Cardiac muscle cell (in vitro differentiated cells and primary cell): Measurements from ENCODE around the gene PYCARD. TPM values are rescaled to one million over a fixed set of nuclear protein-coding genes. Genes with fewer than 3 reads are reported as not detected.
A peak's percentile ranks its signal among the peaks of the same experiment; 100 is the strongest.

ENCODE experiments used
- DNase-seq, 2 donors: peaks; one replicate each; pipeline versions ENCODE4 v3.0.0 to v3.0.0-alpha.2; 2010 to 2017; ENCODE audit warnings: low read depth in 1 of 2, low spot score in 1 of 2
- H3K27ac ChIP-seq: fragments of 200-600 bp; sonication (generic); 2 replicates; pipeline ENCODE4 v1.5.1; 2016
- H3K27me3 ChIP-seq: fragments of 200-600 bp; sonication (generic); 2 replicates; pipeline ENCODE4 v1.6.0; 2016; ENCODE audit warnings: control low read depth
- H3K36me3 ChIP-seq: fragments of 200-600 bp; sonication (generic); 2 replicates; pipeline ENCODE4 v1.5.1; 2016; ENCODE audit warnings: control low read depth
- H3K4me1 ChIP-seq: fragments of 200-600 bp; sonication (generic); 2 replicates; pipeline ENCODE4 v1.8.1; 2017; ENCODE audit warnings: low read depth, mild to moderate bottlenecking, mixed run types
- H3K4me3 ChIP-seq: fragments of 200-600 bp; sonication (generic); 2 replicates; pipeline ENCODE4 v1.5.1; 2016; ENCODE audit warnings: mild to moderate bottlenecking
- H3K9me3 ChIP-seq: fragments of 200-600 bp; sonication (generic); 2 replicates; pipeline ENCODE4 v1.5.1; 2017; ENCODE audit warnings: low read depth, mild to moderate bottlenecking, control low read depth
- polyA plus RNA-seq: library from polyadenylated mRNA; unstranded; fragments of >200 nt; fragmentation: Nextera tagmentation; extraction: Ambion mirVana; gene quantifications from 2 replicates; pipeline ENCODE4 v1.2.1, GENCODE V29; 2016
- total RNA-seq: library from RNA; depleted of rRNA; stranded (reverse); fragments of >200 nt; gene quantifications from 2 replicates; pipeline ENCODE4 v1.2.3, GENCODE V29; 2016
- TF ChIP-seq, protein P1 (sequence below): IDR thresholded peaks from 2 replicates; pipeline ENCODE4 v1.5.1; 2012; ENCODE audit warnings: low read depth, mild to moderate bottlenecking, low read length

Gene PYCARD
- total and polyA plus RNA-seq, 2 experiments from 2014 or later = 1.4 to 2.3 TPM

- Histone ChIP-seq H3K9me3 (no peaks in the 10 kb centered on the region), H3K27me3 (no peaks in the 10 kb centered on the region), H3K36me3 (peaks cover 73% of the 10 kb centered on the region), H3K27ac (no peak overlapping the region), H3K4me3 (no peak overlapping the region), H3K4me1 (peaks cover 16% of the 10 kb centered on the region)
- TF ChIP-seq, protein P1, sequence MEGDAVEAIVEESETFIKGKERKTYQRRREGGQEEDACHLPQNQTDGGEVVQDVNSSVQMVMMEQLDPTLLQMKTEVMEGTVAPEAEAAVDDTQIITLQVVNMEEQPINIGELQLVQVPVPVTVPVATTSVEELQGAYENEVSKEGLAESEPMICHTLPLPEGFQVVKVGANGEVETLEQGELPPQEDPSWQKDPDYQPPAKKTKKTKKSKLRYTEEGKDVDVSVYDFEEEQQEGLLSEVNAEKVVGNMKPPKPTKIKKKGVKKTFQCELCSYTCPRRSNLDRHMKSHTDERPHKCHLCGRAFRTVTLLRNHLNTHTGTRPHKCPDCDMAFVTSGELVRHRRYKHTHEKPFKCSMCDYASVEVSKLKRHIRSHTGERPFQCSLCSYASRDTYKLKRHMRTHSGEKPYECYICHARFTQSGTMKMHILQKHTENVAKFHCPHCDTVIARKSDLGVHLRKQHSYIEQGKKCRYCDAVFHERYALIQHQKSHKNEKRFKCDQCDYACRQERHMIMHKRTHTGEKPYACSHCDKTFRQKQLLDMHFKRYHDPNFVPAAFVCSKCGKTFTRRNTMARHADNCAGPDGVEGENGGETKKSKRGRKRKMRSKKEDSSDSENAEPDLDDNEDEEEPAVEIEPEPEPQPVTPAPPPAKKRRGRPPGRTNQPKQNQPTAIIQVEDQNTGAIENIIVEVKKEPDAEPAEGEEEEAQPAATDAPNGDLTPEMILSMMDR = no peak
- DNase-seq = no peak
These were observed 17.7 kb downstream of the PYCARD start for GRCh38 chr16:31184888-31185287.

GRCh38 chr16:31183432-31184428 lies 18.8 kb downstream of the PYCARD start:
- Histone ChIP-seq H3K9me3 (no peaks in the 10 kb centered on the region), H3K4me3 (no peak overlapping the region), H3K36me3 (peaks cover 62% of the 10 kb centered on the region)

DNA sequence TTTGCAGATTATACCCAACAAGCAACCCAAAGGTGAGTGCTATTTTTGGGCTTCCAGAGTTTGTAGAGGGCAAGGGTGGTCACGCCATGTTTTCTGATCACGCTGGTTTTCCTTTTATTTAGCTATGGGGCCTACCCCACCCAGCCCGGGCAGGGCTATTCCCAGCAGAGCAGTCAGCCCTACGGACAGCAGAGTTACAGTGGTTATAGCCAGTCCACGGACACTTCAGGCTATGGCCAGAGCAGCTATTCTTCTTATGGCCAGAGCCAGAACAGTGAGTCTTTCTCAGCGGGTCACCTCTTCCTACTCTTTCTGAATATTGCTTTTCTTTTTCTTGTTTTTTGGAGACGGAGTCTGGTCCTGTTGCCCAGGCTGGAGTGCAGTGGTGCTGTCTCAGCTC lies 20.2 kb downstream of the PYCARD start:
- H3K4me3 ChIP-seq = peak overlapping the region; percentile 94
- peaks cover 16% of the 10 kb centered on the region for H3K4me1 ChIP-seq
- H3K27ac ChIP-seq = no peak overlapping the region
- TF ChIP-seq, protein P1 = no peak
- no peaks in the 10 kb centered on the region for H3K9me3 ChIP-seq
- DNase-seq = no peak
- H3K36me3 ChIP-seq = peaks cover 48% of the 10 kb centered on the region
- no peaks in the 10 kb centered on the region for H3K27me3 ChIP-seq

More at GRCh38 chr16:31183432-31184428, 18.8 kb downstream of the PYCARD start:
- H3K27ac ChIP-seq = no peak overlapping the region
- no peaks in the 10 kb centered on the region for H3K27me3 ChIP-seq
- DNase-seq = no peak
- peaks cover 16% of the 10 kb centered on the region for H3K4me1 ChIP-seq
- TF ChIP-seq, protein P1 = no peak

DNA sequence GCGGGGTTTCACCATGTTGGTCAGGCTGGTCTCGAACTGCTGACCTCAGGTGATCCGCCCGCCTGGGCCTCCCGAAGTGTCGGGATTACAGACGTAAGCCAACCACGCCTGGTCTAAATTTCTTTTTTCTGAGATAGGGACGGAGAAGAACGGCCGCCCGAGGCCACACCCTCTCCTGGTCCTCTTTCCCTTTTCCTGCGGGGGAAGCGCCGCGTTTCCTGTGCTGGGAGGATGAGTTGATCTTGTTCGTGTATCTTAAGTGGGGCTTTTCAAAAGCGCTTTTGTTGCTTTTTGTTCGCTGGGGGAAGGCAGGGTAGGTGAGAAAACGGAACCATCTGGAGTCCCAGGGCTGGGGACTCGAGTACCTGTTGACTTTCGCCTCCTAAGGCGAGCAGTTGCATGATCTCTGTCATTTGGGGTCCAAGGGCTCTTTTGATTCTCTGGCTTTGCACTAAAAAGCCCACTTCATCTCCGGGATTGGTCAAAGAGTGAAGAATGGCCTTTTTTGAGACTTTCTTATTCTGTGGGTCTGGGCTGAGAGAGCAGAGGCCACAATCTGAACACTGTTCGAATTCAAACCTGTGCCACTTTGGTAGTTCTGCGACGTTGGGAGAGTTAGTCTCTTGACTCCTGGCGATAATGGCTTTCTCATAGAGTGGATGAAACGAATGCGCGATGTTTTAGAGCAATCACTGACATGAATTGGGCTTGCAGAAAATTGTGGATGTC lies 21.3 kb downstream of the PYCARD start:
- H3K9me3 ChIP-seq = no peaks in the 10 kb centered on the region
- peak overlapping the region; percentile 94 for H3K4me3 ChIP-seq
- peak in 1 of 2 donors; percentile 53 for DNase-seq
- peaks cover 16% of the 10 kb centered on the region for H3K4me1 ChIP-seq
- TF ChIP-seq, protein P1 = no peak
- no peaks in the 10 kb centered on the region for H3K27me3 ChIP-seq
- H3K36me3 ChIP-seq = peaks cover 37% of the 10 kb centered on the region
- H3K27ac ChIP-seq = peak overlapping the region; percentile 98

DNA sequence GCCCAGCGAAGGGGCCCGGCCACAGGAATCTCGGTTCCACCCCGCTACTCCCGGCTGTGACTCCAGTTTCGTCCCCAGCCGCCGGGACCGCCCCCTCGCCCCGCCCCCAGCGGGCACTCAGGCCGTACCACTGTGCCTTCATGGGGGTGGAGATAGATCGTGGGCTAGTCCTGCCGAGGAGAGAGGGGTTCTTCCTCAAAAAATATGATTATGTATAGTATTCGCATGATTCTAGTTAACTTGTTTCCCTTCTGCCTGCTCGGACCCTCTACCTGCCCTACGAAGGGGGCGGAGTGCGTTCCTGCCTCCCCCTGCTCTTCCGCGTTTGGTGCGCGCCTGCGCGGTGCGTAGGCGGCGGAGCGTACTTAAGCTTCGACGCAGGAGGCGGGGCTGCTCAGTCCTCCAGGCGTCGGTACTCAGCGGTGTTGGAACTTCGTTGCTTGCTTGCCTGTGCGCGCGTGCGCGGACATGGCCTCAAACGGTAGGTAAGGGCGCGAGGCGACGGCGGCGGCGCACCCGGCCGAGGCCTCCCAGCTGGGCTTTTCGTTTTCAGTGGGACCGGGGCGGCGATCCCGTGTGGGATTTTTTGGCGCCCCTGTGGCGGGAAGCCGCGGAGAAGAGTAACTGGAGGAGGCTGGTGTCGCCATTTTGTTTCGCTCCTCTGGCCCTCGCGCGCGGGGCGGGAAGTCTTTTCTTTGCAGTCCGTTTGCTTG lies 22.7 kb downstream of the PYCARD start, which contains the start of gene FUS:
Gene FUS, plus strand, starts transcription at position 393 of the 713 bp plus-strand sequence. Its CDS starts 76 bp downstream, at position 469.
- Histone ChIP-seq H3K27ac (peak within 1 kb of the TSS; percentile 98), H3K36me3 (peaks cover 23% of the 10 kb centered on the region), H3K9me3 (no peaks in the 10 kb centered on the region), H3K4me1 (peaks cover 16% of the 10 kb centered on the region), H3K27me3 (no peaks in the 10 kb centered on the region), H3K4me3 (peak within 1 kb of the TSS; percentile 94)
- DNase-seq = peak; percentile 93 to 94
- TF ChIP-seq, protein P1 = no peak
